OCI-LY1 (cell line): ENCODE measurements around the gene SENP1.

Source experiments
- H2AFZ ChIP-seq: fragments of 200-600 bp; sonication (generic), shearing (Covaris generic); 2 replicates; pipeline ENCODE4 v1.6.0; 2014; ENCODE audit warnings: antibody characterized with exemption, mild to moderate bottlenecking, low read length
- H3F3A ChIP-seq: fragments of 200-600 bp; sonication (generic), shearing (Covaris generic); 2 replicates; pipeline ENCODE4 v1.6.0; 2014; ENCODE audit warnings: mild to moderate bottlenecking, antibody characterized with exemption, low read length, moderate library complexity; ENCODE audit not compliant: insufficient read depth
- H3K27ac ChIP-seq: fragments of 200-600 bp; sonication (generic); 2 replicates; pipeline ENCODE4 v1.5.1; 2014; ENCODE audit warnings: low read length, mixed run types, mild to moderate bottlenecking, low read depth; ENCODE audit not compliant: poor library complexity, severe bottlenecking
- H3K27me3 ChIP-seq: fragments of 200-600 bp; sonication (generic); 2 replicates; pipeline ENCODE4 v1.6.0; 2014; ENCODE audit warnings: antibody characterized with exemption, mild to moderate bottlenecking, low read length, moderate library complexity; ENCODE audit not compliant: insufficient read depth
- H3K36me3 ChIP-seq: fragments of 200-600 bp; sonication (generic); 2 replicates; pipeline ENCODE4 v1.6.1; 2014; ENCODE audit warnings: mild to moderate bottlenecking, antibody characterized with exemption, low read length, moderate library complexity, mixed read lengths; ENCODE audit not compliant: insufficient read depth
- H3K4me1 ChIP-seq: fragments of 200-600 bp; sonication (generic); 2 replicates; pipeline ENCODE4 v1.5.1; 2014; ENCODE audit warnings: mild to moderate bottlenecking, low read length, moderate library complexity; ENCODE audit not compliant: insufficient read depth, severe bottlenecking
- H3K4me2 ChIP-seq: fragments of 200-600 bp; sonication (generic), shearing (Covaris generic); 2 replicates; pipeline ENCODE4 v1.6.1; 2014; ENCODE audit warnings: low read length
- H3K4me3 ChIP-seq: fragments of 200-600 bp; sonication (generic); 2 replicates; pipeline ENCODE4 v1.5.1; 2014; ENCODE audit warnings: low read length, low read depth, mild to moderate bottlenecking, mixed read lengths; ENCODE audit not compliant: poor library complexity, severe bottlenecking
- H3K79me2 ChIP-seq: fragments of 200-600 bp; shearing (Covaris generic); 2 replicates; pipeline ENCODE4 v1.6.1; 2016; ENCODE audit warnings: mixed run types, low read length, mixed read lengths; ENCODE audit not compliant: insufficient read depth
- H3K9ac ChIP-seq: fragments of 200-600 bp; sonication (generic), shearing (Covaris generic); 2 replicates; pipeline ENCODE4 v1.6.1; 2014; ENCODE audit warnings: mild to moderate bottlenecking, low read length, mixed read lengths
- H3K9me2 ChIP-seq: fragments of 200-600 bp; sonication (generic), shearing (Covaris generic); 2 replicates; pipeline ENCODE4 v1.6.1; 2014; ENCODE audit warnings: low read depth, mild to moderate bottlenecking, low read length, mixed read lengths
- H3K9me3 ChIP-seq: fragments of 200-600 bp; shearing (Covaris generic); 2 replicates; pipeline ENCODE4 v1.6.1; 2014; ENCODE audit warnings: low read length, mixed read lengths
- H4K20me1 ChIP-seq: fragments of 200-600 bp; sonication (generic), shearing (Covaris generic); 2 replicates; pipeline ENCODE4 v1.6.0; 2016; ENCODE audit warnings: mild to moderate bottlenecking, low read length; ENCODE audit not compliant: insufficient read depth
- EZH2 ChIP-seq: fragments of 200-600 bp; sonication (generic), shearing (Covaris generic); IDR thresholded peaks from 2 replicates; pipeline ENCODE4 v1.8.0; 2017; ENCODE audit warnings: borderline replicate concordance, mixed run types, mild to moderate bottlenecking, antibody characterized with exemption, low read length, moderate library complexity, mixed read lengths
- TF ChIP-seq, protein P1 (sequence below): fragments of 200-600 bp; sonication (generic), shearing (Covaris generic); IDR thresholded peaks from 2 replicates; pipeline ENCODE4 v1.5.1; 2017; ENCODE audit warnings: mild to moderate bottlenecking, antibody characterized with exemption, low read length, moderate library complexity, mixed read lengths

SENP1 gene

DNA sequence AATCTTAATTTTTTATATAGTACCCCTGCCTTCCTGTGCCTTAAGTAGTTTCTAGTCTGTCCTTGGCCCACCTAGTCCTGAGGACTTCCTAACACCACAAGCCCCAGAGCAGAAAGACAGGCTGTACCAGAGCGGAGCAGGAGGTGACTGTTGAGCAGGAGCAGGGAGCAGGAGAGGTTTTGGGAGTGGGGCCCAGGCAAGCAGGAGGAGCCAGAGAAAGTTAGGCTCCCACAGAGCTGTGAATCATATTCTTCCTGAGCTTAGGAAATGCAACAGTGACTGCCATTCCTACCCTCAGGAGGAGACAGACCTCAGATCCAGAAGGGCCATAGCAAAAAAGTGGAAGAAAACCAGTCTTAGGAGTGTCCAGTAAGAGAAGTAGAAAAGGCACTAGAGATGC, 73.3 kb downstream of the SENP1 start:
- H3K9me2 ChIP-seq, result no peaks in the 10 kb centered on the region
- H3K9ac ChIP-seq, result no peak overlapping the region
- H3K36me3 ChIP-seq, result no peaks in the 10 kb centered on the region
- no peak overlapping the region for H2AFZ ChIP-seq
- no peaks in the 10 kb centered on the region for H4K20me1 ChIP-seq
- no peaks in the 10 kb centered on the region for H3F3A ChIP-seq
- no peaks in the 10 kb centered on the region for H3K9me3 ChIP-seq
- H3K4me2 ChIP-seq, result no peak overlapping the region
- no peak overlapping the region for H3K27ac ChIP-seq
- H3K27me3 ChIP-seq, result no peaks in the 10 kb centered on the region
- no peaks in the 10 kb centered on the region for H3K79me2 ChIP-seq
- no peaks in the 10 kb centered on the region for H3K4me1 ChIP-seq
- TF ChIP-seq, protein P1, sequence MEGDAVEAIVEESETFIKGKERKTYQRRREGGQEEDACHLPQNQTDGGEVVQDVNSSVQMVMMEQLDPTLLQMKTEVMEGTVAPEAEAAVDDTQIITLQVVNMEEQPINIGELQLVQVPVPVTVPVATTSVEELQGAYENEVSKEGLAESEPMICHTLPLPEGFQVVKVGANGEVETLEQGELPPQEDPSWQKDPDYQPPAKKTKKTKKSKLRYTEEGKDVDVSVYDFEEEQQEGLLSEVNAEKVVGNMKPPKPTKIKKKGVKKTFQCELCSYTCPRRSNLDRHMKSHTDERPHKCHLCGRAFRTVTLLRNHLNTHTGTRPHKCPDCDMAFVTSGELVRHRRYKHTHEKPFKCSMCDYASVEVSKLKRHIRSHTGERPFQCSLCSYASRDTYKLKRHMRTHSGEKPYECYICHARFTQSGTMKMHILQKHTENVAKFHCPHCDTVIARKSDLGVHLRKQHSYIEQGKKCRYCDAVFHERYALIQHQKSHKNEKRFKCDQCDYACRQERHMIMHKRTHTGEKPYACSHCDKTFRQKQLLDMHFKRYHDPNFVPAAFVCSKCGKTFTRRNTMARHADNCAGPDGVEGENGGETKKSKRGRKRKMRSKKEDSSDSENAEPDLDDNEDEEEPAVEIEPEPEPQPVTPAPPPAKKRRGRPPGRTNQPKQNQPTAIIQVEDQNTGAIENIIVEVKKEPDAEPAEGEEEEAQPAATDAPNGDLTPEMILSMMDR, result no peak
- TF ChIP-seq EZH2, result no peak
- H3K4me3 ChIP-seq, result no peak overlapping the region

DNA sequence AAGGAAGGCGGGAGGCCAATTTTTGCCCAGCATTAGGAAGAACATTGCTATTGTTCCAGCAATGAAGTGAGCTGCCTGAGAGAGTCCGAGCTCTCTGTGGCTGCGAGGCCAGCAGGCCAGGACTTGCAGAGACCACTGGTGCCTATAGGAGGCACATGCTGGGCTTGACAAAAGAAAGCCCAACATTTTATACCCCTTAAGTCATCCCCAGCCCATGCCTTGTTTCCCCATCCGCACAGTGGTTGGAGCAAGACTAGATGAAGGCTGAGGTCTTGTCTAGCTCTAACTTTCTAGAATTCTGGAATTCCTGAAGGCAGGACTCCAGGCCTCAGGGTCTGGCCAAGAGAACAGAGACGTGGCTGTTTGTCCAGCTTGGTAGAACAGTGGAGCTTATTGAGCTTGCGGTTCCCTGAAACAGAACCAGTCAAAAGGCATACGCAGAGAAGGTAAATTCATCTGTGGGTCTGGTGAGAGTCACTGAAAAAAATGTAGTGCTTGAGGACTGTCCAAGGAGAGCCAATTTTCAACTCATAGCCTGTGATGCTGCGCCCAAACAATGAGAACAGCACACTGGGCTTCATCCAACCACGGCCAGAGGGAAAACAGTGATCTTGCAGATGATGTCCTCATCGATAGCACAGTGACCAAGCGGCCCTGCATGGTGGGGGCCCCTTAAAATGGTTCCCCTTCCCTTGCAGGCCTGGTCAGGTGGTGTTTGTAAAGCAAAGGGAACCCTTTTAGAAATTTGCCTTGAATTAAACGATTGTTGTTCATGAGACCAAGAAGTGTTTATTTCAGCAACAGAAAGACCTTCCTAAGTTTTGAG, 74.5 kb downstream of the SENP1 start:
- Histone ChIP-seq H3K4me3 (no peak overlapping the region), H3K9ac (no peak overlapping the region), H3K9me3 (no peaks in the 10 kb centered on the region), H3K27ac (no peak overlapping the region), H2AFZ (no peak overlapping the region), H3K9me2 (no peaks in the 10 kb centered on the region), H3K36me3 (no peaks in the 10 kb centered on the region), H3K79me2 (no peaks in the 10 kb centered on the region), H3K27me3 (no peaks in the 10 kb centered on the region), H3F3A (no peaks in the 10 kb centered on the region), H3K4me1 (no peaks in the 10 kb centered on the region), H4K20me1 (no peaks in the 10 kb centered on the region), H3K4me2 (no peak overlapping the region)
- TF ChIP-seq, protein P1, result no peak
- no peak for TF ChIP-seq EZH2

DNA sequence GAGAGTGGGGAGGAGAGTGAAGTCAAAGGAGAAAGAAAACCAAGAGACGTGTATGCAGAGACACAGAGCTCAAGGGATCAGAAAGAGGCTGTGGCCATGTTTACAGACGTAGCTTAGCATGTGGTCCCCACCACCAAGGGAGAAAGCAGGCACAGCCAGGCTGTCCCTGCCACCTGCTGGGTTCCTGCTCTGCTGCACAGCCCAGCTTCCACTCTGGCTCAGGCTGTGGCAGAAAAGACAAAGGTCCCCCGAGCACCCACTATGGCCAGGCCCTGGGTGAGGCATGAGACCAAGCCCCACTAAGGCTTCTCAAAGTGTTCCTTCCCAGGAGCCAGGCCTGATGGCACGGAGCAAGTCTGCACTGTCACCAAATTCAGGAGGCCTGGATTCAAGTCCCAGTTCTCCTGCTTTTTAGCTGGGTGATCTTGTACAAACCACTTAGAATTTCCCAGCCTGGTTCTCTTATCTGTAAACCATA, 75.7 kb downstream of the SENP1 start:
- no peaks in the 10 kb centered on the region for H4K20me1 ChIP-seq
- no peaks in the 10 kb centered on the region for H3K4me1 ChIP-seq
- no peaks in the 10 kb centered on the region for H3K9me3 ChIP-seq
- H3K36me3 ChIP-seq, result no peaks in the 10 kb centered on the region
- H3K27me3 ChIP-seq, result no peaks in the 10 kb centered on the region
- TF ChIP-seq EZH2, result no peak
- TF ChIP-seq, protein P1, result no peak
- H3K9me2 ChIP-seq, result no peaks in the 10 kb centered on the region
- no peaks in the 10 kb centered on the region for H3F3A ChIP-seq
- no peak overlapping the region for H3K27ac ChIP-seq
- H2AFZ ChIP-seq, result no peak overlapping the region
- no peaks in the 10 kb centered on the region for H3K79me2 ChIP-seq
- H3K4me2 ChIP-seq, result no peak overlapping the region
- no peak overlapping the region for H3K4me3 ChIP-seq
- no peak overlapping the region for H3K9ac ChIP-seq
